ENCODE results near the gene PLPP7.
"Not testable (repeated sequence)": the region's sequence is repeated elsewhere in the genome, so short reads cannot be mapped to it uniquely, and the experiment has no call there.

Gene PLPP7
- 0 reads per million in 2 donors for total RNA-seq

- no peak for DNase-seq
These were observed at the start of gene PLPP7 for GRCh38 chr9:131289301-131290035. Gene PLPP7 (plus strand): TSS chr9:131289723. CDS start chr9:131289998, 275 bp downstream.

- no peak for DNase-seq
These were observed 49.2 kb upstream of the PLPP7 start for GRCh38 chr9:131240047-131240921.

GRCh38 chr9:131244331-131244730 lies 45.2 kb upstream of the PLPP7 start:
- not testable (repeated sequence) for DNase-seq

- no peak for DNase-seq
These were observed 42.9 kb upstream of the PLPP7 start for GRCh38 chr9:131246618-131247017.

DNA sequence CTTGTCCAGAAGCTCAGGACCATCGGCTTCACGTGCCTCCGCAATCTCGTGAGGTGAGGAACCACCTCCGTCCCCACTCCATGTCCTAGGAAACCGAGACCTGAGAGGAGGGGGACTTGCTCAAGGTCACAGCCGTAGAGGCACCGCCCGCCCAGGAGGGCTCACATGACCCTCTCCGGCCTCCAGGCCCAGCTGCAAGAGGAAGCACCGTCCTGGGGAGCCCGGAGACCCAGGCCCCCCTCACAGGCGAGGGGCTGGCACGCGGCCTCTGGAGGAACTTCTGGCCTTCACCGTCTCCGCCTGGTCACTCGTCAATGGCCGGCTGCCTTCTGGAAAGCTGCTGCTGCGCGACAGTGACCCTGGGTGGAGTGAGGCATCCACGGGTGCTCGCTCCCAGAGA lies 37.4 kb upstream of the PLPP7 start:
- DNase-seq = no peak

DNA sequence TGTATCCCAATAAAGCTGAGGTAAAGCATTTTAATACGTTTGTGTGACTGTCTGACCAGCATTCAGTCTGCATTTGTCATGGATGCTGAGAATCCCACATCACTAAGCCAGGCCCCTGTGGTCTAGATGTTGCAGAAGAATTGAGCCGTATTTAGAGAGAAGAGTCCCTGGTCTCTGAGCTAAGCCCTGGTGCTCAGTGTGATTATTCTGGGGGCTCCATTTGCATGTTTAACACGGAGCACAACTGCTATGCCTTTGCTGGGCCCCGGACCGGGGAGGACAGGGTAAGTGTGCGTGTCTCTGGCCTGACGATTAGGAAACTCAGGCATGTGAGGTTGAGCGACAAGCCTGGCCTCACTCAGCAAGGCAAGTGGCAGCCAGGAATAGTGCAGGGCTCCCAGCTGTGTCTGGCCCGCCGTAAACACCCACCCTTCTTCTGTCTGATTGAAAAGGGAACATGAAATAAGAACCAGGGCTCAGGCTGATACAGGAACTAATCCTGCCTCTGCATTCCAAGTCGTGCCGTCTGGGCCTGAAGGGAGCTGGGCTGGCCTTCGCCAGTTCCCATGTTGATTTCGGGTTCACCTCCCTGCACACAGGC lies 35.5 kb upstream of the PLPP7 start:
- no peak for DNase-seq

DNA sequence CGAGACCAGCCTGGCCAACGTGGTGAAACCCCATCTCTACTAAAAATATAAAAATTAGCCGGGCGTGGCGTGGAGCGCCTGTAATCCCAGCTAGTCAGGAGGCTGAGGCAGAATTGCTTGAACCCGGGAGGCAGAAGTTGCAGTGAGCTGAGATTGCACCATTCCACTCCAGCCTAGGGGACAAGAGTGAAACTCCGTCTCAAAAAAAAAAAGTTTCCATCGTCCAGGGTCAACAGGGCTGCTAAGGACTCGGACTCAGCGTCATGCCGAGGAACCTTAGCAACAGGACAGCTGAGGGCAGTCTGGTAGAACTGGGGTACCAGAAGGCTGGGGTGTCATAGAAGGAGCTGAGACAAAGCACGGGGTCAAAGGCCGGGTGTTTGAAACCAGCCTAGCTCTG lies 34.9 kb upstream of the PLPP7 start:
- DNase-seq = no peak

- DNase-seq = no peak
These were observed 33.8 kb upstream of the PLPP7 start for GRCh38 chr9:131255676-131256197.

DNA sequence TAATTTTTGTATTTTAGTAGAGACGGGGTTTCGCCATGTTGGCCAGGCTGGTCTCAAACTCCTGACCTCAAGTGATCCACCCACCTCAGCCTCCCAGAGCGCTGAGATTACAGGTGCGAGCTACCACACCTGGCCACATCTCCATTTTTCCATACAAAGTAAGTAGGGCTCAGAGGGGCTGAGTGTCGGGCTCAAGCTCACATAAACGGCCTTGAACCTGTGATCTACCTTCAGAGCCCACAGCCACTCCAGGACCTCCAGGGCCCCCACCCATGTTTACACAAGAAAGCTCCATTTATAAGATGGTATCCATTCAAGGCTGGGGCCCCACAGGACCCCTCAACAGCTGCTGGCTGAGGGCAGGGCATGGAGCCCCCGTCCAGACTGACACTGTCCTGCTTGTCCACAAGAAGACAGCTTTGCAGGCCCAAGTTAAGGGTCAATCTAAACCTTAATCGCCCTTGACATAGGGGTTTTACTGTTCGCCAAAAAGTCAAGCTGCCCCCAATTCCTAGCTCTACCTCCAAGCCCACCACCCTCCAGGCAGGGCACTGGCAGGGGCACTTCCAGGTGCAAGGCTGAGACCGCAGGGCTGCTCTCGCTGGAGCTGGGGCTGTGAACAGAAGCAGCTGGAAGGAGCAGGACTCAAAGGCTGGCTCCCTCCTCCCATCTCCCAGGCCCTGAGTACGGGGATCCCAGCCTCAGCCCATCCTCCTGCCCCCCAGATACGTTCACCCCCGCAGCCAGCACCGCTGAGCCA lies 32.1 kb upstream of the PLPP7 start:
- DNase-seq = no peak

DNA sequence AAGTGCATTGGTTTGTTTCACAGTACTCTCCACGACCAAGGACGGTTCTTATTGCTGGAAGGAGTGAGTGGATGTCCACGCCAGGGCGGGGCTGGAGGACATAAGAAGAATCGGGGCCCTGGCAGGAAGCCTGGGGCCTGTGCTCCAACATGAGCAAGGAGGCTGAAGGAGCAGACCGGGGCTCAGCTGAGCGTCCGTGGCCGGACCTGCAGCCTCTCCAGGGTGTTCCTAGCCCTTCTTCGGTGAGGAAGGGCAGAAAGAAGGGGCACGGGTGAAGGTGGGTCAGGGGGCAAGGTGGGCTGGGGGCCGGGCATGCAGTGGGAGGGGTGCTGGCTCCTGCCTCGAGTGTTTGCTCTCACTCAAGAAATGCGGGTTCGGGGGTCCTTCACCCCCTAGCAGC lies 31.3 kb upstream of the PLPP7 start:
- DNase-seq = no peak

DNA sequence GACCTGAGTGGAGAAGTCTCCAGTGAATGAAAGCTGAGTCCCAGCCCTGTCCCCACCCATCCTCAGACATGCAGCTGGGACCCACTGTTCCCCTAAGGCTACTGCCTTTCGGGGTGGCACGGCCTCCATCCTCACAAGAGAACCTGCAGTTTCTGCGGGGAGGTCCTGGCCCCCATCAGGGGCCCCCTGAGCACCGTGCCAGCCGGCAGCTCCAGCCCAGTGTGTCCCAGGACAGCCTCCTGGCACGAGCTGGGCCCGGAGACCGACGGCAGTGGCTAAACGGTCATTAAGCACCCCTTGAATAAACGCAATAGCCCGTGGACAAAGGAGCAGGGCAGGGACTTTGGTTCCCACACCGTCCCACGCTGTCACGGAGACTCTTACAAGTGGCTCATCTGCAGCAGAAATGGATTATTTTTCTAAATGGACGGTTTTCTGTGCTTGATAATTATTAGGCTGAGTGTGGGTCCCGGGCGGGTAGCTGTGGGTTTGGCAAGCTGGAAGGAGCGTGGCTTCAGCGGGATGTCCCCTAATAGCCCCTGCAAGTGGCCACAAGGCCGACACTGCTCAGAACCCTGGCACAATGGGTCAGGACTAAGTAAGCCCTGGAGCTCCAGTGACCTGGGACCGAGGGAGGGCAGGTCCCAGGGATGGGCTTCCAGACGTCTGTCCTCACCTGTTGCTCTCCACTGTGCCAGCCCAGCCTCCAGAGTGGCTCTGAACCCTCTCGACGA lies 30.7 kb upstream of the PLPP7 start:
- no peak for DNase-seq

GRCh38 chr9:131259432-131259898 lies 30.1 kb upstream of the PLPP7 start:
- no peak for DNase-seq

- no peak for DNase-seq
These were observed 29.5 kb upstream of the PLPP7 start for GRCh38 chr9:131259916-131260597.

- no peak for DNase-seq
These were observed 28.6 kb upstream of the PLPP7 start for GRCh38 chr9:131260751-131261452.

GRCh38 chr9:131262327-131263032 lies 27.0 kb upstream of the PLPP7 start:
- DNase-seq = no peak

DNA sequence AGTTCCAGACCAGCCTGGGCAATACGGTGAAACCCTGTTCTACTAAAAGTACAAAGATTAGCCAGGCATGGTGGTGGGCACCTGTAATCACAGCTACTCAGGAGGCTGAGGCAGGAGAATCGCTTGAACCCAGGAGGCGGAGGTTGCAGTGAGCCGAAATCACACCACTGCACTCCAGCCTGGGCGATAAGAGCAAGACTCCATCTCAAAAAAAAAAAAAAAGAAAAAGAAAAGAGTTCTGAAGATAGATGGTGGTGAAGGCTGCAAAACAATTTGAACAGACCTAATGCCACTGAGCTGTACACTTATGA lies 26.5 kb upstream of the PLPP7 start:
- not testable (repeated sequence) for DNase-seq

GRCh38 chr9:131263701-131264100 lies 25.8 kb upstream of the PLPP7 start:
- no peak for DNase-seq

DNA sequence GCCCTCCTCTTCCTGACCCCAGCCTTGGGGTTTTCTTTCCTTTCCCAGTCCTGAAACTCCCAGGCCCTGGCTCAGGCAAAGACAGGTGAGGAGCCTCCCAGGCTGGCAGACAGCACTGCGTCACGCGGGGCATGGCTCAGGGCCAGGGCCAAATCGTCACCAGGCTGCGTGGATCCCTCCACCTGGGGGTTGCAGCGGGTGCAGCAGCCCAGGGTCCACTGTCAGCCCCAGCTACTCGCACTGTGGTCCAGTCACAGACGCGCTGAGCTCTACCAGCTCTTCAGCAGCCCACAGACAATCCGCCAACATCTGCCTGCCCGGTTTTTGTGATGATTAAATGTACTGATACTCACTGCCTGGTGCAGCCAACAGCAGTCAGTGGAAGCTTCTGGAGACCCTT lies 25.3 kb upstream of the PLPP7 start:
- peak; percentile 40 for DNase-seq

DNA sequence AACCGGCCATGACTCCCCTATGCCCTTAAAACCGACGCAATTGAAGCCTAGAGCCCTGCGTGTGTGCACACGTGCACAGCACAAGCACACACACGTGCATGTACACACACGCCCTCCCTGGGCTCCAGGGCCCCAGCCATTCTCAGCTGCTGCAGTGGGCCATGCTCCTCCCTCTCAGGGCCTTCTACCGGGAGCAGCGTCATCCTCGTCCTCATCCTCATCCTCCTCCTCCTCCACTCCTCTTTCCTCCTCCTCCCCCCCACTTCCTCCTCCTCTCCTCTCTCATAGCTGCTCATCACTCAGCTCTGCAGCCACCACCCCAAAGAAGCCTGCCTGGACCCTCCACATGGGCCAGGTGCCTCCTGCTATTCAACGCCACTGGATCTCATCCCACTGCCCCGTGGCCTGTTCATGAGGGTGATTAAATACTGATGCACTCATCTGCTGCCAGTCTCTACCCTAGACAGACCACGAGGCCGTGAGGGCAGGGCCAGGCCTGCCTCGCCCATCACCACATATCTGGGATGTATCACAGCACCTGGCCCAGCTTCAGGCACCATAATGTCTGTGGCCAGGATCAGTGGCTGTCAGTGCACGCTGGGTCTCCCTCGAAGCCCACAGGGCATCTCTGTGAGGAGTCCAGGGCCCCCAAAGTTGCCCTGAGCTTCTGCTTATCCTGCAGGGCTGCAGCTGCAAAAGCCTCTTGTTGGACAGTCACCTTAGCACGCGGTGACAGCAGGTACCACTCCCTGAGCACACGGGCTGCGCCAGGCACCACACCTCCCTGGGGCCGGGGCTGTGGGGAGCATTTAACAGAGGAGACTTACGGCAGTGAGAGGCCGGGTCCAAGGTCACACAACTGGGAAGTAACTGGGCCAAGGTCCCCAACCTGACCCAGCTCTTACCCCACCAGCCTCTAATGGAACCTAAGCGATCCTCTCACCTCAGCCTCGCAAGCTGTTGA lies 23.0 kb upstream of the PLPP7 start:
- DNase-seq = no peak

Data from T-helper 9 cell (primary cell).